Nephron (organoid): ENCODE measurements around the gene ANKMY1.
A peak's percentile ranks its signal among the peaks of the same experiment; 100 is the strongest.

Experiments
- H3K27ac Mint-ChIP-seq, 3 experiments: 2 replicates each; pipeline ENCODE4 v1.8.0; 2020; ENCODE audit warnings: mixed read lengths in 3 of 3, mild to moderate bottlenecking in 2 of 3, moderate library complexity in 1 of 3
- H3K27me3 Mint-ChIP-seq: 2 replicates; pipeline ENCODE4 v1.8.0; 2021; ENCODE audit warnings: low read depth, mild to moderate bottlenecking, moderate library complexity, mixed read lengths
- H3K36me3 Mint-ChIP-seq: 2 replicates; pipeline ENCODE4 v1.8.0; 2020; ENCODE audit warnings: low read depth, mixed read lengths
- H3K4me1 Mint-ChIP-seq: 2 replicates; pipeline ENCODE4 v1.8.0; 2020; ENCODE audit warnings: mixed read lengths
- H3K4me3 Mint-ChIP-seq, 3 experiments: 2 replicates each; pipeline ENCODE4 v1.8.0; 2020; ENCODE audit warnings: mild to moderate bottlenecking in 3 of 3, mixed read lengths in 3 of 3, moderate library complexity in 2 of 3
- H3K9me3 Mint-ChIP-seq: 2 replicates; pipeline ENCODE4 v1.8.0; 2020; ENCODE audit warnings: mixed read lengths
- CTCF ChIP-seq, 3 experiments: fragments of 200-600 bp; sonication (generic); IDR thresholded peaks; one replicate each; pipeline ENCODE4 v1.5.0; 2021; ENCODE audit warnings: antibody characterized with exemption in 3 of 3; ENCODE audit not compliant: unreplicated experiment in 3 of 3

ANKMY1 gene

GRCh38 chr2:240439698-240440151 lies 118.1 kb downstream of the ANKMY1 start:
- Mint-ChIP-seq H3K36me3 (no peaks in the 10 kb centered on the region), H3K27me3 (peaks cover 9% of the 10 kb centered on the region), H3K9me3 (no peaks in the 10 kb centered on the region), H3K4me3 (no peak overlapping the region), H3K27ac (no peak overlapping the region), H3K4me1 (peaks cover 5% of the 10 kb centered on the region)
- no peak for TF ChIP-seq CTCF (IDR thresholded peaks at IDR 0.05; ENCODE audit: unreplicated experiment in 3 of 3)

- H3K27me3 Mint-ChIP-seq = peaks cover 12% of the 10 kb centered on the region
- TF ChIP-seq CTCF (IDR thresholded peaks at IDR 0.05; ENCODE audit: unreplicated experiment in 3 of 3) = no peak
- no peaks in the 10 kb centered on the region for H3K9me3 Mint-ChIP-seq
- no peaks in the 10 kb centered on the region for H3K36me3 Mint-ChIP-seq
- no peak overlapping the region for H3K27ac Mint-ChIP-seq
- peak overlapping the region; percentile 37 to 77 (median 61) for H3K4me3 Mint-ChIP-seq
- H3K4me1 Mint-ChIP-seq = peaks cover 5% of the 10 kb centered on the region
These were observed 118.7 kb downstream of the ANKMY1 start for GRCh38 chr2:240438810-240439697.

- Mint-ChIP-seq H3K4me1 (peaks cover 10% of the 10 kb centered on the region), H3K27ac (peak overlapping the region in 1 of 3 experiments; percentile 5), H3K27me3 (peaks cover 14% of the 10 kb centered on the region), H3K4me3 (peak overlapping the region; percentile 79 to 85 (median 82)), H3K36me3 (no peaks in the 10 kb centered on the region), H3K9me3 (no peaks in the 10 kb centered on the region)
- peak; percentile 97 to 98 (median 97) for TF ChIP-seq CTCF (IDR thresholded peaks at IDR 0.05; ENCODE audit: unreplicated experiment in 3 of 3)
These were observed 119.7 kb downstream of the ANKMY1 start for GRCh38 chr2:240437861-240438809.

GRCh38 chr2:240437551-240437860 lies 120.3 kb downstream of the ANKMY1 start:
- H3K36me3 Mint-ChIP-seq = no peaks in the 10 kb centered on the region
- peak overlapping the region; percentile 79 to 85 (median 82) for H3K4me3 Mint-ChIP-seq
- TF ChIP-seq CTCF (IDR thresholded peaks at IDR 0.05; ENCODE audit: unreplicated experiment in 3 of 3) = no peak
- H3K4me1 Mint-ChIP-seq = peaks cover 10% of the 10 kb centered on the region
- H3K27me3 Mint-ChIP-seq = peaks cover 15% of the 10 kb centered on the region
- H3K9me3 Mint-ChIP-seq = no peaks in the 10 kb centered on the region
- H3K27ac Mint-ChIP-seq = peak overlapping the region in 1 of 3 experiments; percentile 5

- H3K27ac Mint-ChIP-seq = no peak overlapping the region
- H3K4me1 Mint-ChIP-seq = peaks cover 10% of the 10 kb centered on the region
- no peak for TF ChIP-seq CTCF (IDR thresholded peaks at IDR 0.05; ENCODE audit: unreplicated experiment in 3 of 3)
These were observed 120.9 kb downstream of the ANKMY1 start for GRCh38 chr2:240436683-240437550.

More at GRCh38 chr2:240436683-240437550, 120.9 kb downstream of the ANKMY1 start:
- Mint-ChIP-seq H3K27me3 (peaks cover 15% of the 10 kb centered on the region), H3K4me3 (peak overlapping the region; percentile 79 to 85 (median 82)), H3K36me3 (no peaks in the 10 kb centered on the region), H3K9me3 (no peaks in the 10 kb centered on the region)
